NCI-H1092 (cell line): Measurements from ENCODE around the gene SUSD3.

Source experiments
- DNase-seq: peaks from one replicate; lab custom pipeline; 2025; lab: John Stamatoyannopoulos, UW

The SUSD3 gene

DNA sequence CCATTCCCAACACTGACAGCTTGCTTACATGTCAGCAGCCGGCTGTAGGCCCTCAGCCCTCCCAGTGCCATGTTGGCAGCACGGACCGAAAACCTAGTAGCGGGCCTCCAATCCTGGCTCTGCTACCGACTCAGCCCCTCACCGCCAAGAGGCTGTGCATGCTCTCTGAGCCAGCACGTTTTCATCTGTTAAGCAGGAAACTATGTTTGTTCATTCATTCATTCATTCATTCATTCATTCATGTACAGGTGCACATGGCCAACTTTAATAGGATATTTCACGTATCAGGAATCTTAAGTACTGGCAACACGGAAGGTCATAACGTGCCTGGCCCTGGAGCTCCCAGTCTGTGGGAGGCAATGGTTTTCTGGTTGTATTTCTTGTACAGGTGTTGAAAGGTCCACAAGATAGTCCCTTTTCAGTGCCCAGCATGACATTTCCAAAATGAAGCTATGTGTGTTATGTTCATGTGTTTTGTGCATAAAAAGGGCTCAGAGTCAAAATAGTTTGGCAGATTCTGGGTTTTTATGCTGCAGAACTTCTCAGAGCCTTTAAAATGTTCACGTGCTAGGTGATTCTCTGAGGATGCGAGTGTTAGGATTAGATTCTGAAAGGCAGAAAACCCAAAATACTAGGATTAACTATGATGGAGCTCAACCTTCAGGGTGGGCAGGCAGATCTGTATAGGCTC is 17.7 kb downstream of the SUSD3 start:
- no peak for DNase-seq

DNA sequence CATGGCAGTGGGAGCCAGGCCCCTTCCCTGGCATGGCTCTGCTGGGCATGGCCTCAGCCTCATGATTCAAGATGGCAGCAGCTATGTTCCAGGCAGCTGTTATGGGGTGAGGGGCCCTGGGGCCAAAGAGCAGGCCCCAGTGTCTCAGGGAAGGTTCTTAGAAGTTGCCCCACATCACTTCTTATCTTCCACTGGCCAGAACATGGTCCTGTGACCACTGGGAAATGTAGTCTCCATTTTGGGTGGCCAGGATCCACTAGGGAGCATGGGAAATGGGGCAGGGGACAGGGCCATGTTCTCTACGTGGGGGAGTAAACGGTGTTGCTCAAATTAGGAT is 18.3 kb downstream of the SUSD3 start:
- no peak for DNase-seq

GRCh38 chr9:93077367-93077766 is 18.9 kb downstream of the SUSD3 start:
- DNase-seq, result no peak

- no peak for DNase-seq
Observed at GRCh38 chr9:93077811-93078210, 19.3 kb downstream of the SUSD3 start.

- DNase-seq, result no peak
Observed at GRCh38 chr9:93079371-93079770, 20.9 kb downstream of the SUSD3 start.

DNA sequence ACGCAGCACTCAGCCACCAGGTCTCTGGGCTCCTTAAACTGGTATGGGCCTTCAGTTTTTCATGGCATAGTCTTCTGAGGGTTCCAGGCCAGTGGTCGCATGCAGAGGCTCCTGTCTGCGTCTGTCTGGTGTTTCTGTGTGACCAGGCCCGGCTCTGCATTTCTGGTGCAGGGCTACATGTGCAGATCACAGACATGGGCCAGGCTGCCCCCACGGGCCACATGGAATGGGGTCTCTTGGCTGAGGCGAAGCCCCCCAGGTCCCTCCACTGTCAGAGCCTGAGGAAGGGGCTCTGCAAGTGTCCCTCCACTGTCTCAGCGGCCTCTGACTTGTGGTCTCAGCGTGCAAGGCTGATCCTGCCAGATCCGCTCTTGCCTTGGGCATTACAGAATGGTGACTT is 21.9 kb downstream of the SUSD3 start:
- no peak for DNase-seq

DNA sequence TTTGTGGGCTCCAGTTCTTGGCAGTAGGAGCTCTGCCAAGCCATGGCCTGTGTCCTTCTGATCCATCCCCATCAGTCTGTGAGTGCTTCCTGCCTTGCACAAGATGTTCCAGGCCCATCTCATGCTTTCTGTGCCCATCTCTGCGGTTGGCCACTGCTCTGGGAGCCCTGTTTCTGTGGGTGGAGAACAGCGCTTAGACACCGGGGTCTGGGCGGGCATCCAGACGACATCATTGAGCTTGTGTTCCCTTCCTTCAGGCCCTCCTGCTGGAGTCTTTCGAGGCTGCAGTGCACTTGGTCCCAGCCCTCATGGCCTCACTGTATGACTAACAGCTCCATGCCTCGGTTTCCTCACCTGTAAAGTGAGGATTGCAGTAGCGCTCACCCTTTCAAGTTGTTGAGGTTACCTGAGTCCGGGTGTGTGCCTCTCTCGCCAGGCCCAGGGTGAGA is 22.6 kb downstream of the SUSD3 start:
- DNase-seq, result no peak

- no peak for DNase-seq
Observed at GRCh38 chr9:93081931-93082330, 23.4 kb downstream of the SUSD3 start.

DNA sequence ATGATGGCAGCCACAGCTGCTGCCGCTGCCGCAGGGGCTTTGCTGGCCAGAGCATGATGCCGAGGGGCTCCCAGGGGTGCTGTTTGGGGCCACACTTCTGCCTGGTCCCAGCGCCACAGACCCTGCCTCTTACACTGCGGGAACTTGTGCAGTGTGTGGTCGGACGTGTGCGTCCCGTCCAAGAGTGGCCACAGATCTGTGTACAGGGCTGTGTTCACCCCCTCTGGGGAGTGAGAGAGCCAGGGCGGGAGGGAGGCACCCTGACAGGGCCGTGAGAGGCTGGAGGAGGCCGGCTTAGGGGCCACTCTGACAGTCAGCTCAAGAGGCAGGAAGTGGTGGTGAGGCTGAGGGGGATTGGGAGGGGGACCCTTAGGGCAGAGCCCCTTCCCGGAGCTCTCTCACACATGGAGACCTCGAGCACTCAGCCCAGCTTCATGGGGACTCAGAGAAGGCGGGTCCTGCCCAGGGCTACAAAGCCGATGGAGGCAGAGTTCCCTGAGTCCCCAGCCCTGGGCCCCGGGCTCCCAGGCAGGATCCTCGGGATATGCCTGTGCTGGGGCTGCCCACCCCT is 24.4 kb downstream of the SUSD3 start:
- DNase-seq, result no peak

DNA sequence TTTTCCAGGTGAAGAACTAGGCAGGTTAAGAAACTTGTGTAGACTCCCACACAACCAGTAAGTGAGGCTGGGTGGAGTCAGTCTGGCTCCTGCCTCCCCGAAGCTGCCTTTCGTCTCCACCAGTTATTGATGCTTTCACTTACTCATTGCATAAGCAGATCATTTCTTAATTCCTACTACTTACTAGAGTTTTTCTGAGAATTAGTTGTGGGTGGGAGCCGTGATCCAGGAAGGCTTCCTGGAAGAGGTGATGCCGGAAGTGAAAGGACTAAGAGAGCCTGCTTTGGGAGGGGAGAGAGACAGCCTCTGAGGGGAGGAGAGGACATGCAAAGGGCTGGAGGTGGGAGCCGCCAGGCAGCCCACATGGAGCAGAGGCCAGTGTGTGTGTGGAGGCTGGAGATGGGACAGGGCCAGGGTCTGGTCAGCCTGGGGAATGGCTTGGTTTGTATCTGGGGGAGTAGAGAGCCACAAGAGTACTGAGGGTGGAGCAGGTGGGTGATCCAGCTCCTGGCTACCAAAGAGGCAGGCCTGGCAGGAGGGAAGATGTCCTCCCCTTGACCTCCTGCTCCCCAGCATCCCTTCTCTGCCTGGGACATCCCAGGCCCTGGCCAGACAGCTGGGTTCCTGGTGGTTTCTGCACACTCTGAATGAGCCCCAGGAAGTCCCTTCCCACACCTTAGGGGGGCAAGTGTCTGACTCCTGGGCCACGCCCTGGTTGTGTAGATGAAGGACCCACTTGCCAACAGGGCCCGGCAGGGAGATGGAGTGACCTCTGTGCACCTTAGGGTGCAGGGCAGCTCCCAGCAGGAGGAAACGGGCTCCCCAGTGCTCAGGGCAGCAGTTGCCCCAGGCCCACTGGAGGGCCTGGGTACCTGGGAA is 25.3 kb downstream of the SUSD3 start:
- DNase-seq, result no peak

GRCh38 chr9:93084471-93084881 is 26.0 kb downstream of the SUSD3 start:
- DNase-seq, result no peak

DNA sequence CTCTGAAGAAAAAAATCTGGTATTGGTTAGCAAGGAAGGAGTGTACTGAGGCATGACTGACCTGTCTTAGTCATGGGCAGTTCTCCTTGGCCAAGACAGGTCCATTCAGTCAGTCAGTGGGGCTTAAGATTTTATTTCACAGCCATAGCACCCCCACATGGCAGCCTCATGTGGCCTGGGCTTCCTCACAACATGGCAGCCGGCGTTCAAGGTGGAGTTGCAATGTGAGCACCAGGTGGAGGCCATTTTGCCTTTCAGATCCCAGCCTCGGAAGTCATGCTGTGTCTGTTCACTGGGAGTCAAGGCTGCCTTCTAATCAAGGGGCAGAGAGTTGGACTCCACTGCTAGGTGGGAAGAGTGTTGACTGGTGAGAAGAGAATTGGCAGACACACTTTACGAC is 27.2 kb downstream of the SUSD3 start:
- DNase-seq, result no peak

GRCh38 chr9:93086447-93087224 is 28.1 kb downstream of the SUSD3 start:
- no peak for DNase-seq

GRCh38 chr9:93087971-93088655 is 29.6 kb downstream of the SUSD3 start:
- DNase-seq, result no peak

GRCh38 chr9:93088656-93089015 is 30.1 kb downstream of the SUSD3 start:
- DNase-seq, result no peak

DNA sequence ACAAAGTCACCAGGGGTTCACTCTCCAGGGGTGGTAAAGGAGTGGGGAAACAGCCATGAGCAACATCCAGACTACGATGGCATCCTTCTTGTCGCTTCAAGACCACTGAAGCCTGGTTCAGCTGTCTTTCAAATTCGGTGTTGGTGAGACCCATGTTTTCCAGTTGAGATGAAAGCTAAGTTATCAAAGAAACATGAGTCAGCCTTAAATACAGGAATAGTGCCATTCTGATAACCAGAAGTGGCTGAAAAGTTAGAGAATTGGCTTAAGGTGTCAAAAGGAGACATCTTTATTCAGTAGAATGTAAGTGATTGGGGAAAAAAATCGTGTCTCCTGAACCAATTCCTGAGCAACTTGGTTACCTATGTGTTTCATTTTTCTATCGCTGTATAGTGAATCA is 30.5 kb downstream of the SUSD3 start:
- no peak for DNase-seq

DNA sequence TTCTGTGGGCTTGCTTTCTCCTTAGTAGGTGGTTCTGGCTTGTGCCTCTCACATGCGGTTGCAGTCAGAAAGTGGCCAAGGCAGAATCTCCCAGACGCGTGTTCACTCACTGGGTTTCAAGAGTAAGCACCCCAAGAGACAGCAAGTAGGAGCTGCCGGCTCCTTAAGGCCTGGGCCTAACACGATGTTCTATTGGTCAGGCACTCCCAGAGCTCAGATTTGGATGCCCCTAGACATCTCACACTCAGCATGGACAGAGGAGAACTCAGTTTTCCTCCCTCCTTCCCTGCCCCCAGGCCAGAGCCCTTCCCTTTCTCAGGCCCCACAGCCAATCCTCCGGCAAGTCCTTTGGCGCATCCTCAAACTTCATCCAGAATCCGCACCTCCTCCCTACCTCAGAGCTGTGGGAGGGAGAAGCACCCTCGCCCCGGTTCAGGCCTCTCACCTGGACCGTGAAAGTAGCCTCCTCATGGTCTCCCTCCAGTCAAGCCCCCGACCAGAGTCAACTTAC is 31.0 kb downstream of the SUSD3 start:
- no peak for DNase-seq

DNA sequence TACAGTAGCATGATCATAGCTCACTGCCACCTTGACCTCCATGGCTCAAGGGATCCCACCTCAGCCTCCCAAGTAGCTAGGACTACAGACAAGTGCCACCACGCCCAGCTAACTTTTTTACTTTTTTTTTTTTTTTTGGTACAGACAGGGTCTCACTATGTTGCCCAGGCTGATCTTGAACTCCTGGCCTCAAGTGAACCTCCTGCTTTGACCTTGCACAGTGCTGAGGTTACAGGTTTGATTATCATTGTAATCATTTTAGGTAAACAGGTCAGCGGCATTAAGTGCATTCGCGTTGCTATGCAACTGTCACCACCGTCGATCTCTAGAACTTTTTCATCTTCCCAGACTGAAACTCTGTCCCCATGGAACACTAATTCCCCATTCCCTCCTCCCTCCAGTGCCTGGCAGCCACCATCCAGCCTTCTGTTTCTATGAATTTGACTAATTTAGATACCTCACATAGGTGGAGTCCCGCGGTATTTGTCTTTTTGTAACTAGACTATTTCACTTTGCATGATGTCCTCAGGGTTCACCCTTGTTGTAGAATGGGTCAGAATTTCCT is 31.7 kb downstream of the SUSD3 start:
- no peak for DNase-seq

DNA sequence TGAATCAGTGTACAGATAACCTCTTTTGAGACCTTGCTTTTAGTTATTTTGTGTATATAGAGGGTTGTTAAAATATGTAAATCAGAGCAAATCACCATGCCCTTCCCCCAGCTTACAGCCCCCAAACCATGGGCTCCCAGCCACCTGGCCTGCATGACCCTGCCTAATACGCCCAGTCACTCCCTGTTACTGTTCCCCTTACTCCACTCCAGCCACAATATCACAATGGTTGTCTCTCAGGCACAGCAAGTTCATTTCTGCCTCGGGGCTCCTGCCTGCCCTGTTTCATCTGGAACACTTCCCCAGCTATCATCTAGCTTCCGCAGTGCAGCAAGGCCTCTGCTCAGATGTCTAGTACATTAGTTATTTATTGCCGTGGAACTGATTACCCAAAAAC is 32.6 kb downstream of the SUSD3 start:
- DNase-seq, result no peak

GRCh38 chr9:93091453-93092081 is 33.1 kb downstream of the SUSD3 start:
- DNase-seq, result no peak
